ENCODE data around the gene BEND3. TPM values are rescaled to one million over a fixed set of nuclear protein-coding genes. Genes with fewer than 3 reads are reported as not detected.

BEND3 gene
- total and polyA plus RNA-seq, 10 of the 15 experiments (the other 5 are each of a cell fraction or from before 2014, with no cell fraction given): 1.1 to 9.0 (median 3.6) TPM

DNA sequence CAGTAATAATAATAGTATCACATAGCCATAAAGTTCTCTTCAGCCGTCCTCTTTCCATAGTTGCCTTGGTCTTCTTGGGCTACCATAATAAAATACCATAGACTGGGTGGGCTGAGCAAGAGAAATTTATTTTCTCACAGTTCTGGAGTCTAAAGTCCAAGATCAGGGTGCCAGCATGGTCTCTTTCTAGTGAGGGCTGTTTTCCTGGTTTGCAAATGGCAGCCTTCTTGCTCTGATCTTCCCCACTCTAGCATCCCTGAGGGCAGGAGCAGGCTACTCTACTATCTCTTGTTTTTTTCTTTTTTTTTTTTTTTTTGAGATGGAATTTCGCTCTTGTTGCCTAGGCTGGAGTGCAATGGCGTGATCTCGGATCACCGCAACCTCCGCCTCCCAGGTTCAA lies 8.2 kb upstream of the BEND3 start:
- Histone ChIP-seq H3K4me1 (ENCODE audit: control insufficient read depth, insufficient read depth, low read length) (peaks cover 5% of the 10 kb centered on the region), H3K9ac (ENCODE audit: control insufficient read depth, insufficient read depth, low read length) (no peak overlapping the region), H3K27ac (ENCODE audit: control insufficient read depth, insufficient read depth) (no peak overlapping the region), H3K4me2 (ENCODE audit: control insufficient read depth, insufficient read depth) (no peak overlapping the region), H3K36me3 (ENCODE audit: control insufficient read depth in 2 of 2, insufficient read depth in 2 of 2, low read length in 1 of 2) (no peaks in the 10 kb centered on the region), H3K9me3 (replicated peaks; ENCODE audit: control insufficient read depth, insufficient read depth, low read length) (no peaks in the 10 kb centered on the region), H3K4me3 (no peak overlapping the region), H4K20me1 (ENCODE audit: control insufficient read depth, insufficient read depth) (no peaks in the 10 kb centered on the region), H3K79me2 (ENCODE audit: control insufficient read depth, insufficient read depth, low read length) (no peaks in the 10 kb centered on the region), H2AFZ (ENCODE audit: control insufficient read depth, low read depth, low read length) (no peak overlapping the region), H3K27me3 (replicated peaks in 1 of 2; ENCODE audit: control insufficient read depth in 2 of 2, insufficient read depth in 2 of 2, low read length in 1 of 2) (no peaks in the 10 kb centered on the region)
- intact Hi-C loops (cut with micrococcal nuclease; ENCODE audit: unreplicated experiment): no loop called here
- ATAC-seq: no peak
- no peak for FAIRE-seq
- ChIA-PET SMC1A (ENCODE audit: uncharacterized antibody, unreplicated experiment) (no interaction called here), CTCF (no interaction called here), POLR2A (interaction anchor here (0.7 kb wide), 1 partner anchor 26 kb away, joined by 5 read pairs; no protein-coding TSS in a partner anchor), RAD21 (ENCODE audit: unreplicated experiment) (no interaction called here)
- TF ChIP-seq YBX1 (IDR thresholded peaks at IDR 0.05) (no peak), EED (IDR thresholded peaks at IDR 0.05; ENCODE audit: low read depth) (no peak), POU2F2 (IDR thresholded peaks at IDR 0.05; ENCODE audit: borderline replicate concordance, low read depth, low read length) (no peak), ELK1 (IDR thresholded peaks at IDR 0.05; ENCODE audit: low read depth, low read length) (no peak), SPI1 (IDR thresholded peaks at IDR 0.05; ENCODE audit: borderline replicate concordance, insufficient read depth, low read depth, low read length) (no peak), POLR2A (IDR thresholded peaks at IDR 0.05; ENCODE audit: low read depth, low read length) (no peak), PRDM15 (CRISPR knock-in tag; IDR thresholded peaks at IDR 0.05) (no peak)
- TF ChIP-seq, protein P1, sequence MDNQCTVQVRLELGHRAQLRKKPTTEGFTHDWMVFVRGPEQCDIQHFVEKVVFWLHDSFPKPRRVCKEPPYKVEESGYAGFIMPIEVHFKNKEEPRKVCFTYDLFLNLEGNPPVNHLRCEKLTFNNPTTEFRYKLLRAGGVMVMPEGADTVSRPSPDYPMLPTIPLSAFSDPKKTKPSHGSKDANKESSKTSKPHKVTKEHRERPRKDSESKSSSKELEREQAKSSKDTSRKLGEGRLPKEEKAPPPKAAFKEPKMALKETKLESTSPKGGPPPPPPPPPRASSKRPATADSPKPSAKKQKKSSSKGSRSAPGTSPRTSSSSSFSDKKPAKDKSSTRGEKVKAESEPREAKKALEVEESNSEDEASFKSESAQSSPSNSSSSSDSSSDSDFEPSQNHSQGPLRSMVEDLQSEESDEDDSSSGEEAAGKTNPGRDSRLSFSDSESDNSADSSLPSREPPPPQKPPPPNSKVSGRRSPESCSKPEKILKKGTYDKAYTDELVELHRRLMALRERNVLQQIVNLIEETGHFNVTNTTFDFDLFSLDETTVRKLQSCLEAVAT (IDR thresholded peaks at IDR 0.05): no peak
- no peak for DNase-seq (ENCODE audit: low read depth, low spot score)
- in situ Hi-C loops (cut with MboI): no loop called here
- WGBS (ENCODE audit: insufficient coverage, insufficient replicate concordance, low lambda C conversion rate, missing lambda C conversion rate): 88% methylated on average over 5 of the region's 6 CpGs
- no TSS peak for BruUV-seq (replicated peaks)

Data from GM12878 (cell line).